Measurements from ENCODE around the gene MAP3K20. TPM values are rescaled to one million over a fixed set of nuclear protein-coding genes. Genes with fewer than 3 reads are reported as not detected.
A peak's percentile ranks its signal among the peaks of the same experiment; 100 is the strongest.
"Not testable (repeated sequence)": the region's sequence is repeated elsewhere in the genome, so short reads cannot be mapped to it uniquely, and the experiment has no call there.

The MAP3K20 gene
- total RNA-seq, 1 donor from 2014 or later: 466 TPM

DNA sequence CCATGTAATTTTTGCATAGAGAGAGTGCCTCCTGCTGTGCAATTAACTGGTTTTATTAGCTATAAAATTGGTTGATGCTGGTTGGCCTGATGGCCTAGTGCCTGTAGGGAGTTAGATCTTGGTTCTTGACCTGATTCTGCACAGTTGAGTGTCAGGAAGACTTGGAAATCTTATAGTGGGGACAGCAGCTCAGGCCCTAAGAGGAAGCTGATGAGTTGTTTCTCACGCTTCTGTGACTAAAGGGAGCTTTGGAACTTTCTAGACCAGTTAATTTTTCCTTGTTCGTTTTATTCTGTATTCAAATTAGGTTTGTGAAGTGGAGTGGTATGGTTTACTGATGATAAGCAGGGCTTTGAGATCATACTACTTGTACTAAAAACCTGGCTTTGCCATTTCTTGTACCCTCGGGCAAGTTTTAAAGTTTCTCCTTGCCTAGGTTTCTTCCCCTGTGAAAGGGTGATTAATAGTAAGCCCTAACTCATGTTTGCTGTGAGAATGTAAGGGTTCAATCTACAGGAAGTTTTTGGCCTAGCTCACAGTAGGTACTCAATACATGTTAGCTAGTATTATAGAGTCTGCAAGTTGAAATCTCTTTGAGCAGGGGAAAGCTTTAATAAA is 82.1 kb downstream of the MAP3K20 start:
- intact Hi-C loops (cut with micrococcal nuclease): no loop called here

DNA sequence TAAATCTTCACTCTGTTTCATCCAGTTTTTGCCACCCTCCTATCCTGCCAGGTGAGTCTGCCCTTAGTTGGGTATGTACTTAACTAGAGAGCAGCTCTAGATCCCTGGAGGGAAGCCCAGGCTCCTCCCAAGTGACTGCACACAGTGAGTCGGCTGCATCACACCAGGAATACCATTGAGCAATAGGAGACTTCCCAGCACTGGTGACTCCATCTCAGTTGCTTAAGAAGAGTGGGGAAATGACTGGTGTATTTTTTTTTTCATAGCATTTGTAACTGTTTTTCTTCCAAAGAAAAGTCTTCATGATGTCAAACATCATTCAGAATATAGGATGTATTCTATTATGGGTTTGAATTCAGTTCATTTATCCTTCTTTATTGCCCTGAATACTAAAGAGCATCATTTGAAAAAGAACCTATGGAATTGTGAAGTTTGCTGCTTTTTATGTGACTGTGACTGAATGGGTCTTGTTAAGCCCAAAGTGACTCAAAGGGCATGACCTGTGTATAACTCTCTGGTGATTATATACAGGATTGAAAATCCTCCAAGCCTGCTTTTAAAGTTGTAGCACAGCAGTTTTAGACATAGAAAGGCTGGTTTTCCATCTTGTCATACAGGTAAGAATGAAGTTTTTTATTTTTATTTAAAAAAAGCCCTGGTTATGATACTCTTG is 84.3 kb downstream of the MAP3K20 start:
- TF ChIP-seq, protein P1, sequence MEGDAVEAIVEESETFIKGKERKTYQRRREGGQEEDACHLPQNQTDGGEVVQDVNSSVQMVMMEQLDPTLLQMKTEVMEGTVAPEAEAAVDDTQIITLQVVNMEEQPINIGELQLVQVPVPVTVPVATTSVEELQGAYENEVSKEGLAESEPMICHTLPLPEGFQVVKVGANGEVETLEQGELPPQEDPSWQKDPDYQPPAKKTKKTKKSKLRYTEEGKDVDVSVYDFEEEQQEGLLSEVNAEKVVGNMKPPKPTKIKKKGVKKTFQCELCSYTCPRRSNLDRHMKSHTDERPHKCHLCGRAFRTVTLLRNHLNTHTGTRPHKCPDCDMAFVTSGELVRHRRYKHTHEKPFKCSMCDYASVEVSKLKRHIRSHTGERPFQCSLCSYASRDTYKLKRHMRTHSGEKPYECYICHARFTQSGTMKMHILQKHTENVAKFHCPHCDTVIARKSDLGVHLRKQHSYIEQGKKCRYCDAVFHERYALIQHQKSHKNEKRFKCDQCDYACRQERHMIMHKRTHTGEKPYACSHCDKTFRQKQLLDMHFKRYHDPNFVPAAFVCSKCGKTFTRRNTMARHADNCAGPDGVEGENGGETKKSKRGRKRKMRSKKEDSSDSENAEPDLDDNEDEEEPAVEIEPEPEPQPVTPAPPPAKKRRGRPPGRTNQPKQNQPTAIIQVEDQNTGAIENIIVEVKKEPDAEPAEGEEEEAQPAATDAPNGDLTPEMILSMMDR (IDR thresholded peaks at IDR 0.05; ENCODE audit: borderline replicate concordance): no peak
- Histone ChIP-seq H3K27me3 (ENCODE audit: low read depth) (no peaks in the 10 kb centered on the region), H3K36me3 (peaks cover 10% of the 10 kb centered on the region), H3K4me1 (peaks cover 65% of the 10 kb centered on the region), H3K9me3 (replicated peaks) (peaks cover 5% of the 10 kb centered on the region), H3K4me3 (no peak overlapping the region), H3K27ac (replicated peaks) (peak overlapping the region; percentile 69)
- peak; percentile 80 for DNase-seq
- intact Hi-C loops (cut with micrococcal nuclease): no loop called here

More for the DNA sequence above, 82.1 kb downstream of the MAP3K20 start:
- Histone ChIP-seq H3K27me3 (ENCODE audit: low read depth) (no peaks in the 10 kb centered on the region), H3K36me3 (peaks cover 4% of the 10 kb centered on the region), H3K27ac (replicated peaks) (peak overlapping the region; percentile 69), H3K9me3 (replicated peaks) (no peaks in the 10 kb centered on the region), H3K4me3 (no peak overlapping the region), H3K4me1 (peaks cover 71% of the 10 kb centered on the region)
- DNase-seq: no peak
- TF ChIP-seq, protein P1 (IDR thresholded peaks at IDR 0.05; ENCODE audit: borderline replicate concordance): no peak

DNA sequence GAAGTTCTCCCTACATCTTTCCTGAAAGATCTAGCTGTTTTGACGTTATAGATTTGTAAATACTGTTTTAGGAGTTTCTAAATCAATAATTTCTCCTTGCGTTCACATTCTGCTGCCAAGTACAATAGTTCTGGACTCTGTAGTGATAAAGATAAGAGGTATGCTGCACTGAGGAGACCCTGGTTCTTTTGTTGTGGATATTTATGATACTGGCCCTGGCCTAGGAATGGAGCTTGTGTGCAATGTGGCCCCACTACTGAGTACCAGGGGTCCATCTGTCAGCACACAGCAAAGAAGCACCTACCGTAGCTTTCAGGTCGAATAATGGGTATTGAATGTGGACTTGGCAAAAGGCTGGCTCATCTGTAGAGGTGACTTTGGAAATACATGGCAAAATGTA is 85.0 kb downstream of the MAP3K20 start:
- peaks cover 10% of the 10 kb centered on the region for H3K36me3 ChIP-seq
- no peaks in the 10 kb centered on the region for H3K27me3 ChIP-seq (ENCODE audit: low read depth)
- no peak for DNase-seq
- H3K9me3 ChIP-seq (replicated peaks): peaks cover 5% of the 10 kb centered on the region
- no peak overlapping the region for H3K4me3 ChIP-seq
- H3K4me1 ChIP-seq: peaks cover 65% of the 10 kb centered on the region
- H3K27ac ChIP-seq (replicated peaks): peak overlapping the region; percentile 69
- TF ChIP-seq, protein P1 (IDR thresholded peaks at IDR 0.05; ENCODE audit: borderline replicate concordance): no peak
- intact Hi-C loops (cut with micrococcal nuclease): no loop called here

DNA sequence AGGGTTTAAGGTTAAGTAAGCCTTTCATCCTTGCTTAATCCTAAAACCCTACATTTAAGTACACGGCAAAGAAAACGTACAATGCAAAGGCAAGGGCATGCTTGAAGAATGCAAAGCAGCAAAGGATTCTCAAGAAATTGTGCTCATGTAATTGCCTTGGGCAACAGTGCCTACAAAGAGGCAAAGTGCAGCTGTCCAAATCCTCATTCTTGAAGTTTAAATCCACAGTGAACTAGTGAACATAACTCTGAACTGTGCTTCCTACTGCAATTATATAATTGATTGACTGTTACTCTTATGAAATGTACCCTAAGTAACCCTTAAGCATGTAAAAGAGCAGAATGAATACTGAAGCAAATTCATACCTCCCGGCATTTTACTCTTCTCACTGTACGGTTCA is 85.4 kb downstream of the MAP3K20 start:
- Histone ChIP-seq H3K4me3 (no peak overlapping the region), H3K4me1 (peaks cover 67% of the 10 kb centered on the region), H3K36me3 (peaks cover 10% of the 10 kb centered on the region), H3K27ac (replicated peaks) (peak overlapping the region; percentile 69), H3K27me3 (ENCODE audit: low read depth) (no peaks in the 10 kb centered on the region), H3K9me3 (replicated peaks) (peaks cover 5% of the 10 kb centered on the region)
- no peak for DNase-seq
- intact Hi-C loops (cut with micrococcal nuclease): no loop called here
- TF ChIP-seq, protein P1 (IDR thresholded peaks at IDR 0.05; ENCODE audit: borderline replicate concordance): no peak

DNA sequence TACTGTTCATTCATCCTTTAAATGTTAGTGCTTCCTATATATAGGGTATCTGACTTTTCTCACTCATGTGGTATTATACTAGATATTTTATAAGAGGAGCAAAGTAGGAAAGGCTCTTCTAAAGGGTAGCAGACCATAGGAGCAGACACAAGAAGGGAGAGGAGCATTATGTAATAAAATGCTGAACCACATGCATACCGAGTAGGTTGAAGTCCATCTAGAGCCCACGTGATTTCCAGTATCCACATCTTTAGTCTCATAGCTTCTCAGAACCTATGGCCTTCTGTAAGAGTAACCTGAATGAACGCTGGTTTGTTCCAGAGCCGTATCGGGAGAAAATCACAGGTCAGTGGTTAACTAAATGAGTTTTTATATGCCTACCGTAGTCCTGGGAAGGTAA is 85.9 kb downstream of the MAP3K20 start:
- no peaks in the 10 kb centered on the region for H3K27me3 ChIP-seq (ENCODE audit: low read depth)
- H3K4me3 ChIP-seq: no peak overlapping the region
- peaks cover 10% of the 10 kb centered on the region for H3K36me3 ChIP-seq
- TF ChIP-seq, protein P1 (IDR thresholded peaks at IDR 0.05; ENCODE audit: borderline replicate concordance): no peak
- no peak for DNase-seq
- peaks cover 5% of the 10 kb centered on the region for H3K9me3 ChIP-seq (replicated peaks)
- H3K4me1 ChIP-seq: peaks cover 70% of the 10 kb centered on the region
- intact Hi-C loops (cut with micrococcal nuclease): no loop called here
- peak overlapping the region; percentile 69 for H3K27ac ChIP-seq (replicated peaks)

DNA sequence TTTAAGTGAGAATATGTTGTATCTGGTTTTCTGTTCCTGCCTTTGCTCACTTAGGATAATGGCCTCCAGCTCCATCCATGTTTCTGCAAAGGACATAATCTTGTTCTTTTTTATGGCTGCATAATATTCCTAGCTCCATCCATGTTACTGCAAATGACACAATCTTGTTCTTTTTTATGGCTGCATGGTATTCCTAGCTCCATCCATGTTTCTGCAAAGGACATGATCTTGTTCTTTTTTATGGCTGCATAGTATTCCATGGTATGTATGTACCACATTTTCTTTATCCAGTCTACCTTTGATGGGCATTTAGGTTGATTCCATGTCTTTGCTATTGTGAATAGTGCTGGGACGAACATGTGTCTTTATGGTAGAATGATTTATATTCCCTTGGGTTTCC is 87.7 kb downstream of the MAP3K20 start:
- H3K27me3 ChIP-seq (ENCODE audit: low read depth); DNase-seq; intact Hi-C loops (cut with micrococcal nuclease); H3K9me3 ChIP-seq (replicated peaks); H3K4me3 ChIP-seq; H3K36me3 ChIP-seq; H3K27ac ChIP-seq (replicated peaks): not testable (repeated sequence)
- H3K4me1 ChIP-seq: peaks cover 61% of the 10 kb centered on the region
